ENCODE data around the gene THAP3. TPM values are rescaled to one million over a fixed set of nuclear protein-coding genes. Genes with fewer than 3 reads are reported as not detected.
A peak's percentile ranks its signal among the peaks of the same experiment; 100 is the strongest.

Gene THAP3
- total RNA-seq, 4 donors from 2014 or later = 35.0 to 39.8 (median 37.1) TPM

DNA sequence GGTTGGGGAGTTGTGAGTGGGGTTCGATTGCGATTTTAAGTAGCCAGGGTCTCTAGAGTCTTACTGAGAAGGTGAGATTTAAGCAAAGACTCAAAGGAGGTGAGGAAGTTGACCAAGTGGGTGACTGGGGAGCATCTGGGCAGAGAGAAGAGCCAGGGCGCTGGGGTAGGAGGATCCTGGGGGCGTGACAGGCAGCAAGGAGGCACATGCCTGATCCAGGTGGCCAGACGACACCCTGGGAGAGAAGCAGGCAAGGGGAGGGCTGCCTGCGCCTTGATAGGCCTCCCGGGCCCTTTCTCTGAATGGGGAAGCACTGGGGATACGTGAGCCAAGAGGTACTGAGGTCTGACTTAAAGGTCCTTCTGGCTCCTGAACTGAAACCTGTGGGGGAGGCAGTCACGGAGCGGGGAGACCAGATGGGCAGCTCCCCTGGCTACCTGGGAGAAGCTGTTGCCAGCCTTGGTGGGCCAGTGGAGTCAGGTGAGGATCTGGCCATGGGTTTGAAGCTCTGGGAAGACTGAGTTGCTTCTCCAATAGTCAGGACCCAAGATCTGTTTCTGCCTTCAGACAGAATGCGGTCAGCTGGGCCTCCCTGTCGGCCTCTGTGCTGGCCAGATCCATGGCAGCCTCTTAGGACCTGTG is 39.5 kb upstream of the THAP3 start:
- no peak overlapping the region for H3K27ac ChIP-seq

DNA sequence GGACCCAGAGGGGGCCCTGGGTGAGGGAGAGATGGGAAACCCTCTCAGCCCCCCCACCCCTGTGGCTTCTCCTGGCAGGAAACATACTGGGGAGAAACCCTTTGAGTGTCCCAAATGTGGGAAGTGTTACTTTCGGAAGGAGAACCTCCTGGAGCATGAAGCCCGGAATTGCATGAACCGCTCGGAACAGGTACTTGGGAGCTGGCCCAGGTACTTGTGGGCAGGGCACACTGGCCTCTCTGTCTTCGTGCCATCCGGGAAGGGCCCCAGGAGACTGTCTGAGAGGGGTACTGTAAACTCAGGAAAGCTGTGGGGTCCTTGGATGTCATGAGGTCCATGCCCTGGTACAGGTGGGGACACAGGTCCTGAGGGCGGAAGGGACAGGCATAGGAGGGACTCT is 38.8 kb upstream of the THAP3 start:
- no peak for DNase-seq (ENCODE audit: low spot score in 2 of 2)
- 88 to 90% methylated on average over 7 of the region's 7 CpGs for WGBS, 2 donors
- Histone ChIP-seq H3K36me3 (peaks cover 0 to 67% (median 3%) of the 10 kb centered on the region in 3 donors), H3K4me3 (no peak overlapping the region), H3K27me3 (no peaks in the 10 kb centered on the region), H3K9me3 (no peaks in the 10 kb centered on the region), H3K4me1 (peaks cover 0 to 59% (median 9%) of the 10 kb centered on the region in 4 donors), H3K27ac (no peak overlapping the region)
- TF ChIP-seq EP300 (IDR thresholded peaks at IDR 0.05) (no peak), POLR2A (IDR thresholded peaks at IDR 0.05) (no peak)
- TF ChIP-seq, protein P1, sequence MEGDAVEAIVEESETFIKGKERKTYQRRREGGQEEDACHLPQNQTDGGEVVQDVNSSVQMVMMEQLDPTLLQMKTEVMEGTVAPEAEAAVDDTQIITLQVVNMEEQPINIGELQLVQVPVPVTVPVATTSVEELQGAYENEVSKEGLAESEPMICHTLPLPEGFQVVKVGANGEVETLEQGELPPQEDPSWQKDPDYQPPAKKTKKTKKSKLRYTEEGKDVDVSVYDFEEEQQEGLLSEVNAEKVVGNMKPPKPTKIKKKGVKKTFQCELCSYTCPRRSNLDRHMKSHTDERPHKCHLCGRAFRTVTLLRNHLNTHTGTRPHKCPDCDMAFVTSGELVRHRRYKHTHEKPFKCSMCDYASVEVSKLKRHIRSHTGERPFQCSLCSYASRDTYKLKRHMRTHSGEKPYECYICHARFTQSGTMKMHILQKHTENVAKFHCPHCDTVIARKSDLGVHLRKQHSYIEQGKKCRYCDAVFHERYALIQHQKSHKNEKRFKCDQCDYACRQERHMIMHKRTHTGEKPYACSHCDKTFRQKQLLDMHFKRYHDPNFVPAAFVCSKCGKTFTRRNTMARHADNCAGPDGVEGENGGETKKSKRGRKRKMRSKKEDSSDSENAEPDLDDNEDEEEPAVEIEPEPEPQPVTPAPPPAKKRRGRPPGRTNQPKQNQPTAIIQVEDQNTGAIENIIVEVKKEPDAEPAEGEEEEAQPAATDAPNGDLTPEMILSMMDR (IDR thresholded peaks at IDR 0.05) = no peak

More for the DNA sequence above, 39.5 kb upstream of the THAP3 start:
- no peak for DNase-seq (ENCODE audit: low spot score in 2 of 2)
- TF ChIP-seq EP300 (IDR thresholded peaks at IDR 0.05) = no peak
- TF ChIP-seq, protein P1 (IDR thresholded peaks at IDR 0.05) = no peak
- no peak for TF ChIP-seq POLR2A (IDR thresholded peaks at IDR 0.05)
- no peaks in the 10 kb centered on the region for H3K9me3 ChIP-seq
- WGBS, 2 donors = 77 to 82% methylated on average over 10 to 12 of the region's 12 CpGs
- H3K4me3 ChIP-seq = no peak overlapping the region
- peaks cover 0 to 59% (median 14%) of the 10 kb centered on the region in 4 donors for H3K4me1 ChIP-seq
- H3K27me3 ChIP-seq = no peaks in the 10 kb centered on the region
- H3K36me3 ChIP-seq = peaks cover 0 to 60% (median 3%) of the 10 kb centered on the region in 3 donors

DNA sequence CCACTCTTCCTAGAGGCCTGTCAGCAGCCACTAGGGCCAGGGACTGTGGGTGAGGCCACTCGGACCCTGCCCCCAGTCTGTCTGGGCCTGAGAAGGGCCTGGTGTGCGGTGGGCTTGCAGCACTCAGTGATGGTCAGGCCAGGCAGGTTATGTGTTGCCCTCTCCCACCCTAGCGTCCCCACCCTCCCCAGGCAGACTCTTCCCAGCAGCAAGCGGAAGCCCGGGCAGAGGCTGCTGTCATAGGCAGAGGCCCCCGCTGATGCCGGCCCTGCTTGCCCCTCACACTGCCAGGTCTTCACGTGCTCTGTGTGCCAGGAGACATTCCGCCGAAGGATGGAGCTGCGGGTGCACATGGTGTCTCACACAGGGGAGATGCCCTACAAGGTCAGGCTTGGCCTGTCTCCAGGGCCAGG is 38.3 kb upstream of the THAP3 start:
- WGBS, 2 donors = 81 to 90% methylated on average over 4 to 11 of the region's 11 CpGs
- no peak overlapping the region for H3K27ac ChIP-seq
- H3K9me3 ChIP-seq = no peaks in the 10 kb centered on the region
- no peaks in the 10 kb centered on the region for H3K27me3 ChIP-seq
- H3K36me3 ChIP-seq = peaks cover 0 to 72% (median 3%) of the 10 kb centered on the region in 3 donors
- TF ChIP-seq POLR2A (IDR thresholded peaks at IDR 0.05) (no peak), EP300 (IDR thresholded peaks at IDR 0.05) (no peak)
- TF ChIP-seq, protein P1 (IDR thresholded peaks at IDR 0.05) = no peak
- H3K4me3 ChIP-seq = no peak overlapping the region
- DNase-seq (ENCODE audit: low spot score in 2 of 2) = no peak
- peaks cover 0 to 58% (median 5%) of the 10 kb centered on the region in 4 donors for H3K4me1 ChIP-seq

DNA sequence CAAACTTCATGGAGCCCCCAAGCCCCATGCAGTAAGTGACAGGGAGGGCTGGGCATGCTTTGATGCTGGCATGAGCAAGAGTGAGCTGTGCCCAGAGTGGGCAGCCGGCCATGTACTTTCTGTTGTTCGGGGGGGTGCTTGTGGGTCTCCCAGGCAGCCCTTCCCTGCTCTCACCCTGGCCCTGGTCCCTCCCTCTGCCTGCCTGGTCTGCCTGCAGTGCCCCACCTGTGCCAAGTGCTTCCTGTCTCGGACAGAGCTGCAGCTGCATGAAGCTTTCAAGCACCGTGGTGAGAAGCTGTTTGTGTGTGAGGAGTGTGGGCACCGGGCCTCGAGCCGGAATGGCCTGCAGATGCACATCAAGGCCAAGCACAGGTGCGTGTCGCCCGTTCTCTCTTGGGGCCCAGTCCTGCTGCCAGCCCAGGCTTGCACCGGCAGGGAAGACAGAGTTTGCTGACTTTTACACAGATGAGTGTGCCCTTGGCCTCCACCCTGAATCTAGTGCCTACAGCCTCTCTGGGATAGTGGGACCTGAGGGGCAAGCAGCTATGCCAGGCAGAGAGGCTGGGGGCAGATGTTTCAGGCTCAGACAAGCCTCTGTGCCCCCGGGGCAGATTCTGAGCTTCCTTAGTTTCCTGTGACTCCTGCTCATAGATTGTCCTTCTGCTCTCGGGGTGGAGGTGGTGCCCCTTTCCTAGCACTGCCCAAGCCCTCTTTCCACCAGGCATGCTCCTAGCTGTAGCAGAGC is 37.2 kb upstream of the THAP3 start:
- H3K36me3 ChIP-seq = peaks cover 0 to 82% (median 3%) of the 10 kb centered on the region in 3 donors
- WGBS, 2 donors = 67 to 73% methylated on average over 10 to 12 of the region's 13 CpGs
- no peak for DNase-seq (ENCODE audit: low spot score in 2 of 2)
- peak overlapping the region in 1 of 4 donors; percentile 46 for H3K27ac ChIP-seq
- peaks cover 0 to 54% (median under 1%) of the 10 kb centered on the region in 4 donors for H3K4me1 ChIP-seq
- no peak for TF ChIP-seq POLR2A (IDR thresholded peaks at IDR 0.05)
- H3K4me3 ChIP-seq = no peak overlapping the region
- no peaks in the 10 kb centered on the region for H3K27me3 ChIP-seq
- H3K9me3 ChIP-seq = no peaks in the 10 kb centered on the region

DNA sequence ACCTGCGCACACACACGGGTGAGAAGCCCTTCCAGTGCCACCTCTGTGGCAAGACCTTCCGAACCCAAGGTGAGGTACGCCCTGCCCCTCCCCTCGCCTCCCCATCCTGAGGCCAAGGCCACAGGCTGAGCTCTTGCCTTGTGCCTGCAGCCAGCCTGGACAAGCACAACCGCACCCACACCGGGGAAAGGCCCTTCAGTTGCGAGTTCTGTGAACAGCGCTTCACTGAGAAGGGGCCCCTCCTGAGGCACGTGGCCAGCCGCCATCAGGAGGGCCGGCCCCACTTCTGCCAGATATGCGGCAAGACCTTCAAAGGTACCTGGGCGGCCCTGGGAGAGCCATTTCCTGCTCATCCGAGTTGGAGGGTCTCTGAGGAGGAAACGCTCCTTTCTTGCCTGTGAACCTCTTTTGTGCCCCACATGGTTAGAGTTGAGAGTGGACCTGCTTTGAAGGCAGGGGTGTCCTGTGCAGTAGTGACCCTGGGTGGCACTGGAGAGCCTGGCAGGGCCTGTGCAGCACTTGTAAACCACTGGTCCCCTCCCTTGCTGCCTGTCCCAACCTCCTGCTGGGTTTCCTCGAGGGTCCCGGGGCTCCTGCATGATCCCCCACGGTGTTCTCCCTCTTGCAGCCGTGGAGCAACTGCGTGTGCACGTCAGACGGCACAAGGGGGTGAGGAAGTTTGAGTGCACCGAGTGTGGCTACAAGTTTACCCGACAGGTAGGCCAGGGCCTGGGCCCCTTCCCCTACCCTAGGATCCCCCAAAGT is 36.4 kb upstream of the THAP3 start:
- TF ChIP-seq EP300 (IDR thresholded peaks at IDR 0.05) (no peak), POLR2A (IDR thresholded peaks at IDR 0.05) (no peak)
- TF ChIP-seq, protein P1 (IDR thresholded peaks at IDR 0.05) = no peak
- peaks cover 3 to 82% (median 4%) of the 10 kb centered on the region in 3 donors for H3K36me3 ChIP-seq

More for the DNA sequence above, 36.4 kb upstream of the THAP3 start:
- Histone ChIP-seq H3K4me1 (peaks cover 0 to 58% (median 0%) of the 10 kb centered on the region in 4 donors), H3K27me3 (no peaks in the 10 kb centered on the region), H3K27ac (no peak overlapping the region), H3K9me3 (no peaks in the 10 kb centered on the region), H3K4me3 (no peak overlapping the region)
- WGBS, 2 donors = 83 to 91% methylated on average over 19 to 25 of the region's 25 CpGs
- no peak for DNase-seq (ENCODE audit: low spot score in 2 of 2)

Data from tibial nerve (tissue), 4 donors.